GM18508 (cell line): ENCODE results near the gene FRYL.
A peak's percentile ranks its signal among the peaks of the same experiment; 100 is the strongest.
"Not testable (repeated sequence)": the region's sequence is repeated elsewhere in the genome, so short reads cannot be mapped to it uniquely, and the experiment has no call there.

Experiments used
- ATAC-seq: cut with Tn5 transposase; IDR thresholded peaks from one replicate; pipeline ENCODE4 v1.9.1; 2021; ENCODE audit warnings: moderate number of reproducible peaks; ENCODE audit not compliant: insufficient read depth, unreplicated experiment

FRYL gene

GRCh38 chr4:48787056-48787455, 7.0 kb upstream of the FRYL start:
- ATAC-seq: no peak

DNA sequence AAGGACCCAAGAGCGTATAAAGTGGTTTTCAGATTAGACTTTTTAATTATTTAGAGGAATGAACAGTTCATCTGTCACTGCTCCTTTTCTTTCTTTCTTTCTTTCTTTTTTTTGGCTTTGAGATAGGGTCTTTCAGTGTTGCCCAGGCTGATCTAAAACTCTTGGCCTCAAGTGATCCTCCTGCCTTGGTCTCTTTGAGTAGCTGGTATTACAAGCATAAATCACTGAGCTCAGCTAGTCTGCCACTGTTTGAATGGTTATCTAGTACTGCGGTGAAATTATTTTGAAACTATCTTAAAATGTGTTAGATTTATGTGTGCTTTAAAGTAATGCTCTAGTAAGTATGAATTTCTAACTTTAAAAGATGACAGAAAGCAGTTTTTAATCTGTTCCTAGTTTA, 6.5 kb upstream of the FRYL start:
- ATAC-seq: no peak

DNA sequence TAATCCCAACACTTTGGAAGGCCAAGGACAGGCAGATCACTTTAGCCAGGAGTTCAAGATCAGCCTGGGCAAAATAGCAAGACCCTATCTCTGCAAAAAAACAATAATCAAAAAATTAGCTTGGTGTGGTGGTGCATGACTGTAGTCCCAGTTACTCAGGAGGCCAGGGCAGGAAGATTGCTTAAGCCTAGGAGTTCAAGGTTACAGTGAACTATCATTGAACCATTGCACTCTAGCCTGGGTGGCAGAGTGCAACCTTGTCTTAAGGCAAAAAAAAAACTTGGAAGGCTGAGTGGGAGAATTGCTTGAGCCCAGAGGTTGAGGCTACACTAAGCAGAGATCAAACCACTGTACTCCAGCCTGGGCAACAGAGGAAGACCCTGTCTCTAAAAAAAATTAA, 5.2 kb upstream of the FRYL start:
- ATAC-seq: no peak

DNA sequence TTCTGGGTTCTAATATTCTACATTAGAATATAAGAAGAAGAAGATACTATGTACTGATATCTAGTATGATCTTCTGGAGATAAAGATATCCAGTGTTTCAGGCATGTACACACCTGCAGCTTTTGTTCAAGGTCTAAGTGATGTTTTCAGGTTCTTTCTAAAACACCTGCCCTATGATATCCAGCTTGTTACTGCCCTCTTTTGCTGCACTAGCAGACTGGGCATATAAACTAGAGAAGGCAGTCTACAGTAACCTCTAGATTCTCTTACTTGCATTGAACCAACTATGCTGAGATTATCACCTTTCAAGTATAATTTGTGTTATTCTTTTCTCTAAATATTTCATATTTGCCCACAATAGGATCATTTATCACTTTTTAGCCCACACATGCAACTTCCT, 1.9 kb upstream of the FRYL start:
- ATAC-seq: no peak

- no peak for ATAC-seq
These were observed 761 bp upstream of the FRYL start for GRCh38 chr4:48780865-48781214.

DNA sequence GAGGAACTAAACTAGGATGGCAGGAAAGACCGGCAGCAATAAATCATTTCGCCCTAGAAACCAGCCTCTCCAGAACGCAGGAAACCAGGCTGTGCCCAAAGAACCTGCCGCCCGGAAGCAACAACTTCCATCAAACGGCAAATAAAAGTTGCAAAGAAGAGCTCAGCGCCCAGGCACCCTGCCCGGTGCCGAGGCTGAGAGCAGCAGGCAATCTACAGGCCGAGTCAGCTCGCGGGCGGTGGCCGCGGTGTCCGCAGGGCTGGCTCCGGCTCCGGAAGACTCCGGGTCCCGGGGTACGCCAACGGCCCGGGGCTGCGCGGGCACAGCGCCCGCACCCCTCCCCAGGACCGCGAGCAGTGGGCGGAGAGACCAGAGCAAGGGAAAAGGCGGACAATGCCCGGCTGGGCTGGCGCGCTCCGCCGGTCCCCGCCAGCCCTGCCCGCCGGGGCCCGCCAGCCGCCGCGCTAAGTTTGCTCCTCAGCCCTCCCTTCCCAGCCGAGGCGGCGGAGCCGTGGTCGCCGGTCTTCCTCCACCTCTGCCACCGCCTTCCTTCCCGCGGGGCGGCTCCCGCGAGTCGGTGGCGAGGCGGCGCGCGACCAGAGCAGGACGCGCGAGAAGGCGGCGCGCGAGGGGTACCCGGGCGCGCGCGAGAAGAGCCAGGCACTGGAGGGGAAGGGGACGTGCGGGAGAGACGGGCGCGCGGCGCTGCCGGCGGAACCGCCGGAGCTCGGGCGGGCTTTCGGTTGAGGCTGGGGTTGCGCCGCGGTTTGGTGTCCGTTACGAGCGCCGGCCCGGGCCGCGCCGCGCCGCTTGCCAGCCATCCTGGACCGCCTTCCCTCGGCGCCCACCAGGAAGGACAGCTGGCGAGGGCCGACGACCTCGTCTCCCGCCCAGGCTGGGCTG, 733 bp downstream of the FRYL start:
- ATAC-seq: peak; percentile 6

- no peak for ATAC-seq
These were observed 1.5 kb downstream of the FRYL start for GRCh38 chr4:48778431-48779094.

- no peak for ATAC-seq
These were observed 2.3 kb downstream of the FRYL start for GRCh38 chr4:48777739-48778138.

GRCh38 chr4:48774760-48775710, 5.0 kb downstream of the FRYL start:
- no peak for ATAC-seq

DNA sequence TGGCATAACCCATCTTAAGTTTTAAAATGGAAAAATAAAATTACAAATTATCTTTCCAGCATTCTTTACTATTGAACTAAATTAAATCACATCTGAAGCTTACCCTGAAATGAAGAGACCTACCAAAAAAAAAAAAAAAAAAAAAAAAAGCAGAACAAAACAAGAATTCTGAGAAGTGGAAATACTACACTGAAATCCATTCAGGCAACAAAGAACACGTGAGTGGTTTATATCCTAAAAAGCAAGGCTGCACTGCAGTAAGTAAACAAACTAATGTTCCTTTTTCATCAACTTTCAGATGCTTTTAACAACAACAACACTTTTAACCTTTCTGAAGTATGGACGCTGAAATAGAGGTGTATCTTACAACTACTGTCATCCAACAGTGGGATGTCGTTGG, 7.5 kb downstream of the FRYL start:
- ATAC-seq: no peak

- no peak for ATAC-seq
These were observed 12.8 kb downstream of the FRYL start for GRCh38 chr4:48767055-48767929.

DNA sequence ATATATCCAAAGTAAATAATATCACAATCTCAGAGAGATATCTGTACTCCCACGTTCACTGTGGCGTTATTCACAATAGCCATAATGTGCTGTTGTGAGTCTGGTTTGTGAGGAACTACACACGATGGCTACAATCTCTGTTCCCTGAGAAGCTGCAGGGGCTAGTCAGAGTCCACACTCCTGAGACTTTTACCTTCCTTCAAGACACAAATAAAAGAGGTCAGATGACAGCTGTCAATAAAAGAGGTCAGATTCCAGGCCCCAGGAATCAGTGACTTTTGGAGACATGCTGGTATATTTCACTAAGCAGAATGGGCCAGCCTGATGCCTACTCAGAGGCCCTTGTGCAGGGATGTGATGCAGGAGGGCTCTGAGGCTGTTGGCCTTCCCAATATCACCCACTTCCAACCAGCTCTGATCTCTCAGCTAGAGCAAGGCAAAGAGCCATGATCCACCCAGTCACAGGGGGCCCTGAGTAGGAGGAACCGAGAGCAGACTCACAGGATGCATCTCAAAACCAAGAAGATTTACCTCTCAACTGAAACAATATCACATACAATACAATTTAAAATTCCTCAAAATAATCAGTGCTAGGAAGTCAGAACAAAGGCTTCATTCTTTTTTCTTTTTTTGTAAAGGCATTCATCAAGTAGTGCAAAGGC, 13.8 kb downstream of the FRYL start:
- no peak for ATAC-seq

GRCh38 chr4:48762408-48762807, 17.7 kb downstream of the FRYL start:
- no peak for ATAC-seq

DNA sequence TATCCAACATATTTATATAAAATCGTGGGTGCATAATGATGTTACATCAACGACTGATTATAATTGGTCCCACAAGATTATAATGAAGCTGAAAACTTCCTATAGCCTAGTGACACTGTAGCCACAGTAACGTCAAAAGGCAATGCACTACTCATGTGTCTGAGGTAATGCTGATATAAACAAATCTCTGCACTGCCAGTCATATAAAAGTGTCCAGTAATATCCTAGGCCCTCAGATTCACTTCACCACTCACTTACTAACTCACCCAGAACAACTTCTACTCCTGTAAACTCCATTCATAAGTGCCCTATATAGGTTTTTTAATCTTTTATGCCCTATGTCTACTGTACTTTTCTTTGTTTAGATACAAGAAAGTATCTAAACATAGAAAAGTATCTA, 18.8 kb downstream of the FRYL start:
- ATAC-seq: no peak

- not testable (repeated sequence) for ATAC-seq
These were observed 21.4 kb downstream of the FRYL start for GRCh38 chr4:48758703-48759102.

- no peak for ATAC-seq
These were observed 23.3 kb downstream of the FRYL start for GRCh38 chr4:48756689-48757220.

- no peak for ATAC-seq
These were observed 24.8 kb downstream of the FRYL start for GRCh38 chr4:48755281-48755680.

GRCh38 chr4:48753159-48753558, 26.9 kb downstream of the FRYL start:
- ATAC-seq: no peak

GRCh38 chr4:48752726-48753125, 27.4 kb downstream of the FRYL start:
- no peak for ATAC-seq
